Measurements from ENCODE around the gene DTWD1.

The DTWD1 gene

GRCh38 chr15:49673861-49674260 is 53.0 kb downstream of the DTWD1 start:
- Histone ChIP-seq H3K4me1 (ENCODE audit: control insufficient read depth, insufficient read depth, low read length) (no peaks in the 10 kb centered on the region), H3K27me3 (ENCODE audit: control insufficient read depth, insufficient read depth, low read length, poor library complexity, severe bottlenecking) (no peaks in the 10 kb centered on the region), H3K27ac (ENCODE audit: insufficient read depth, low read depth, low read length, poor library complexity, severe bottlenecking) (no peak overlapping the region), H3K4me3 (ENCODE audit: insufficient read depth, low read depth, low read length) (no peak overlapping the region), H3K36me3 (ENCODE audit: control insufficient read depth, insufficient read depth, low read length) (no peaks in the 10 kb centered on the region), H3K9me3 (ENCODE audit: control insufficient read depth, low read length) (no peaks in the 10 kb centered on the region)
- WGBS, 2 experiments = 92 to 100% methylated on average over 1 of the region's 1 CpG

GRCh38 chr15:49674370-49674769 is 53.5 kb downstream of the DTWD1 start:
- H3K36me3 ChIP-seq (ENCODE audit: control insufficient read depth, insufficient read depth, low read length) = no peaks in the 10 kb centered on the region
- no peak overlapping the region for H3K27ac ChIP-seq (ENCODE audit: insufficient read depth, low read depth, low read length, poor library complexity, severe bottlenecking)
- 90 to 100% methylated on average over 1 of the region's 1 CpG for WGBS, 2 experiments
- H3K27me3 ChIP-seq (ENCODE audit: control insufficient read depth, insufficient read depth, low read length, poor library complexity, severe bottlenecking) = no peaks in the 10 kb centered on the region
- H3K9me3 ChIP-seq (ENCODE audit: control insufficient read depth, low read length) = no peaks in the 10 kb centered on the region
- no peaks in the 10 kb centered on the region for H3K4me1 ChIP-seq (ENCODE audit: control insufficient read depth, insufficient read depth, low read length)
- no peak overlapping the region for H3K4me3 ChIP-seq (ENCODE audit: insufficient read depth, low read depth, low read length)

- H3K4me1 ChIP-seq (ENCODE audit: control insufficient read depth, insufficient read depth, low read length) = no peaks in the 10 kb centered on the region
- no peaks in the 10 kb centered on the region for H3K36me3 ChIP-seq (ENCODE audit: control insufficient read depth, insufficient read depth, low read length)
- no peaks in the 10 kb centered on the region for H3K27me3 ChIP-seq (ENCODE audit: control insufficient read depth, insufficient read depth, low read length, poor library complexity, severe bottlenecking)
- H3K27ac ChIP-seq (ENCODE audit: insufficient read depth, low read depth, low read length, poor library complexity, severe bottlenecking) = no peak overlapping the region
- H3K4me3 ChIP-seq (ENCODE audit: insufficient read depth, low read depth, low read length) = no peak overlapping the region
- H3K9me3 ChIP-seq (ENCODE audit: control insufficient read depth, low read length) = no peaks in the 10 kb centered on the region
Observed at GRCh38 chr15:49675041-49675440, 54.2 kb downstream of the DTWD1 start.

- H3K9me3 ChIP-seq (ENCODE audit: control insufficient read depth, low read length) = no peaks in the 10 kb centered on the region
- no peaks in the 10 kb centered on the region for H3K4me1 ChIP-seq (ENCODE audit: control insufficient read depth, insufficient read depth, low read length)
- 95 to 96% methylated on average over 4 of the region's 4 CpGs for WGBS, 2 experiments
Observed at GRCh38 chr15:49678655-49679054, 57.8 kb downstream of the DTWD1 start.

DNA sequence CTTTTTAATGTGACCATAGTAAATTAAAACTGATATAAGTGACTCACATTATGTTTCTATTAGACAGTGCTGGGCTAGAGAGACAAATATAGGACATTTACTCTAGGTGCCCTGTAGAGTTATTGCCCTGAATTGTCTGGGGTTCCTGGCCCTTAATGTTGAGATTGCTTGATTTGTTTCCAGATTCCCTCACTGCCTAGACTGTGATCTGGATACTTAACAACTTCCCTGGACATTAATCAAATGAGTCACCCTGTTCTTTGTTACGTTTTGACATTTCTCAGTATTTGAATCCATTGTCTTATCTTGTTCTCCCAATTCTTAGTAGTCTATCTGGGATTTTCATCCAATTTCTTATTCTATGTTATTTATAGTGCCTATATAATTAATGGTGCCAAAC is 65.8 kb downstream of the DTWD1 start:
- H3K27ac ChIP-seq (ENCODE audit: insufficient read depth, low read depth, low read length, poor library complexity, severe bottlenecking) = no peak overlapping the region
- H3K4me1 ChIP-seq (ENCODE audit: control insufficient read depth, insufficient read depth, low read length) = no peaks in the 10 kb centered on the region
- H3K9me3 ChIP-seq (ENCODE audit: control insufficient read depth, low read length) = no peaks in the 10 kb centered on the region
- no peaks in the 10 kb centered on the region for H3K27me3 ChIP-seq (ENCODE audit: control insufficient read depth, insufficient read depth, low read length, poor library complexity, severe bottlenecking)
- no peaks in the 10 kb centered on the region for H3K36me3 ChIP-seq (ENCODE audit: control insufficient read depth, insufficient read depth, low read length)
- no peak overlapping the region for H3K4me3 ChIP-seq (ENCODE audit: insufficient read depth, low read depth, low read length)
- 100% methylated on average over 1 of the region's 1 CpG for WGBS, 2 experiments

More at GRCh38 chr15:49678655-49679054, 57.8 kb downstream of the DTWD1 start:
- Histone ChIP-seq H3K4me3 (ENCODE audit: insufficient read depth, low read depth, low read length) (no peak overlapping the region), H3K27ac (ENCODE audit: insufficient read depth, low read depth, low read length, poor library complexity, severe bottlenecking) (no peak overlapping the region), H3K36me3 (ENCODE audit: control insufficient read depth, insufficient read depth, low read length) (no peaks in the 10 kb centered on the region), H3K27me3 (ENCODE audit: control insufficient read depth, insufficient read depth, low read length, poor library complexity, severe bottlenecking) (no peaks in the 10 kb centered on the region)

- Histone ChIP-seq H3K36me3 (ENCODE audit: control insufficient read depth, insufficient read depth, low read length) (no peaks in the 10 kb centered on the region), H3K9me3 (ENCODE audit: control insufficient read depth, low read length) (no peaks in the 10 kb centered on the region), H3K4me3 (ENCODE audit: insufficient read depth, low read depth, low read length) (no peak overlapping the region), H3K27me3 (ENCODE audit: control insufficient read depth, insufficient read depth, low read length, poor library complexity, severe bottlenecking) (no peaks in the 10 kb centered on the region), H3K4me1 (ENCODE audit: control insufficient read depth, insufficient read depth, low read length) (no peaks in the 10 kb centered on the region), H3K27ac (ENCODE audit: insufficient read depth, low read depth, low read length, poor library complexity, severe bottlenecking) (no peak overlapping the region)
- WGBS, 2 experiments = 87 to 97% methylated on average over 2 to 3 of the region's 3 CpGs
Observed at GRCh38 chr15:49688135-49688790, 67.4 kb downstream of the DTWD1 start.

- H3K27ac ChIP-seq (ENCODE audit: insufficient read depth, low read depth, low read length, poor library complexity, severe bottlenecking) = no peak overlapping the region
- H3K27me3 ChIP-seq (ENCODE audit: control insufficient read depth, insufficient read depth, low read length, poor library complexity, severe bottlenecking) = no peaks in the 10 kb centered on the region
- no peaks in the 10 kb centered on the region for H3K4me1 ChIP-seq (ENCODE audit: control insufficient read depth, insufficient read depth, low read length)
- H3K9me3 ChIP-seq (ENCODE audit: control insufficient read depth, low read length) = no peaks in the 10 kb centered on the region
- 55 to 79% methylated on average over 2 of the region's 2 CpGs for WGBS, 2 experiments
- no peaks in the 10 kb centered on the region for H3K36me3 ChIP-seq (ENCODE audit: control insufficient read depth, insufficient read depth, low read length)
- no peak overlapping the region for H3K4me3 ChIP-seq (ENCODE audit: insufficient read depth, low read depth, low read length)
Observed at GRCh38 chr15:49692514-49693090, 71.8 kb downstream of the DTWD1 start.

DNA sequence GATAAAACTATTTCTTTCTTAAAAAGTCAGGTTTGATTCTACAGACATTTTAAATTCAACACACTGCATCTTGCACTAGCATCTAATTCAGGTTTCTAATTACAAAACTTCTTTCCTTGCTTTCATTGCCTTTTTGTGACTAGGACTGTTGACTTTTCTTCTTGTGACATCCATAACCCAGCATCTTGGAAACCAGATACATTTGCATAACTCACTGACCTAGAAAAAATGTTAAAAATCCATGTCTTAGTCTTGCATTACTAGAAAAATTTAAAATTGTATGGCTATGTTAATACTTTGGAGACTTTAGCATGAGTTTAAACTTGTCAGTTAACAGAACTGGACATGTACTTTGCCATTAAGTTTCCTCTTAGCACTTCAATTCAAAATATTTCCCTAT is 72.7 kb downstream of the DTWD1 start:
- no peaks in the 10 kb centered on the region for H3K27me3 ChIP-seq (ENCODE audit: control insufficient read depth, insufficient read depth, low read length, poor library complexity, severe bottlenecking)
- no peak overlapping the region for H3K27ac ChIP-seq (ENCODE audit: insufficient read depth, low read depth, low read length, poor library complexity, severe bottlenecking)

GRCh38 chr15:49696433-49696832 is 75.6 kb downstream of the DTWD1 start:
- WGBS, 2 experiments = 80 to 90% methylated on average over 2 of the region's 2 CpGs
- no peaks in the 10 kb centered on the region for H3K27me3 ChIP-seq (ENCODE audit: control insufficient read depth, insufficient read depth, low read length, poor library complexity, severe bottlenecking)
- no peaks in the 10 kb centered on the region for H3K36me3 ChIP-seq (ENCODE audit: control insufficient read depth, insufficient read depth, low read length)
- H3K27ac ChIP-seq (ENCODE audit: insufficient read depth, low read depth, low read length, poor library complexity, severe bottlenecking) = no peak overlapping the region
- no peaks in the 10 kb centered on the region for H3K4me1 ChIP-seq (ENCODE audit: control insufficient read depth, insufficient read depth, low read length)
- H3K4me3 ChIP-seq (ENCODE audit: insufficient read depth, low read depth, low read length) = no peak overlapping the region
- no peaks in the 10 kb centered on the region for H3K9me3 ChIP-seq (ENCODE audit: control insufficient read depth, low read length)

More for the DNA sequence above, 72.7 kb downstream of the DTWD1 start:
- Histone ChIP-seq H3K9me3 (ENCODE audit: control insufficient read depth, low read length) (no peaks in the 10 kb centered on the region), H3K4me3 (ENCODE audit: insufficient read depth, low read depth, low read length) (no peak overlapping the region), H3K4me1 (ENCODE audit: control insufficient read depth, insufficient read depth, low read length) (no peaks in the 10 kb centered on the region), H3K36me3 (ENCODE audit: control insufficient read depth, insufficient read depth, low read length) (no peaks in the 10 kb centered on the region)

DNA sequence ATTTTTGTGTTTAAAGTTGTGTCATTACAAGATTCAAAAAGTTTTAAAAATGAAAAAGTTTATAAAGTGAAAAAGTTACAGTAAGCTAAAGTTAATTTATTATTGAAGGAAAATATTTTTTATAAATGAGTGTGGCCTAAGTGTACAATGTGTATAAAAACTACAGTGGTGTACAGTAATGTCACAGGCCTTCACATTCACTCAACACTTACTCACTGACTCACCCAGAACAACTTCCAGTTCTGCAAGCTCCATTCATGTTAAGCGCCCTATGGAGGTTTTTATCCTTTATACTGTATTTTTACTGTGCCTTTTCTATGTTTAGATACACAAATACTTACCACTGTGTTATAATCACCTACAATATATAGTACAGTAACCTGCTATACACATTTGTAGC is 76.3 kb downstream of the DTWD1 start:
- no peaks in the 10 kb centered on the region for H3K4me1 ChIP-seq (ENCODE audit: control insufficient read depth, insufficient read depth, low read length)
- no peak overlapping the region for H3K27ac ChIP-seq (ENCODE audit: insufficient read depth, low read depth, low read length, poor library complexity, severe bottlenecking)
- H3K27me3 ChIP-seq (ENCODE audit: control insufficient read depth, insufficient read depth, low read length, poor library complexity, severe bottlenecking) = no peaks in the 10 kb centered on the region
- H3K36me3 ChIP-seq (ENCODE audit: control insufficient read depth, insufficient read depth, low read length) = no peaks in the 10 kb centered on the region
- no peaks in the 10 kb centered on the region for H3K9me3 ChIP-seq (ENCODE audit: control insufficient read depth, low read length)
- no peak overlapping the region for H3K4me3 ChIP-seq (ENCODE audit: insufficient read depth, low read depth, low read length)
- WGBS, 2 experiments = 83% methylated on average over 1 of the region's 1 CpG; no CpG with 5 or more reads in 1 of the 2 experiments

Measured in ectodermal cell (in vitro differentiated cells).